ENCODE results near the gene IFNL2.
A peak's percentile ranks its signal among the peaks of the same experiment; 100 is the strongest.

IFNL2 gene

GRCh38 chr19:39303373-39304184, 35.4 kb downstream of the IFNL2 start:
- no peak overlapping the region for H3K4me3 ChIP-seq (ENCODE audit: control insufficient read depth in 1 of 7, extremely low read depth in 1 of 7, insufficient read depth in 4 of 7, low read depth in 2 of 7, low read length in 6 of 7)
- no peaks in the 10 kb centered on the region for H3K27me3 ChIP-seq (replicated peaks in 2 of 5; ENCODE audit: control insufficient read depth in 4 of 5, insufficient read depth in 5 of 5, low read length in 4 of 5)
- H3K9me3 ChIP-seq (ENCODE audit: control extremely low read depth in 1 of 5, control insufficient read depth in 4 of 5, insufficient read depth in 2 of 5, low read depth in 1 of 5, low read length in 4 of 5): no peaks in the 10 kb centered on the region
- ChIA-PET POLR2A (no interaction called here), CTCF (interaction anchor here (1.0 to 1.4 kb wide), 4 partner anchors 23 to 202 kb away, joined by 3 to 4 read pairs (median 3); no protein-coding TSS in a partner anchor)
- H3K36me3 ChIP-seq (ENCODE audit: control insufficient read depth in 4 of 4, insufficient read depth in 4 of 4, low read length in 3 of 4): peaks cover 0 to 14% (median 0%) of the 10 kb centered on the region in 4 experiments
- WGBS (ENCODE audit: insufficient coverage): 88% methylated on average over 7 of the region's 10 CpGs
- no peak for DNase-seq
- no peak overlapping the region for H3K27ac ChIP-seq (ENCODE audit: insufficient read depth in 1 of 2, low read depth in 1 of 2, low read length in 2 of 2, poor library complexity in 1 of 2, severe bottlenecking in 2 of 2)
- peaks cover 0 to 15% (median 8%) of the 10 kb centered on the region in 4 experiments for H3K4me1 ChIP-seq (ENCODE audit: control extremely low read depth in 1 of 4, control insufficient read depth in 4 of 4, insufficient read depth in 4 of 4, low read length in 3 of 4)

GRCh38 chr19:39304185-39304513, 36.0 kb downstream of the IFNL2 start:
- no peaks in the 10 kb centered on the region for H3K27me3 ChIP-seq (replicated peaks in 2 of 5; ENCODE audit: control insufficient read depth in 4 of 5, insufficient read depth in 5 of 5, low read length in 4 of 5)

GRCh38 chr19:39304701-39305571, 36.7 kb downstream of the IFNL2 start:
- POLR2A ChIA-PET: no interaction called here
- Histone ChIP-seq H3K9me3 (ENCODE audit: control extremely low read depth in 1 of 5, control insufficient read depth in 4 of 5, insufficient read depth in 2 of 5, low read depth in 1 of 5, low read length in 4 of 5) (no peaks in the 10 kb centered on the region), H3K4me3 (ENCODE audit: control insufficient read depth in 1 of 7, extremely low read depth in 1 of 7, insufficient read depth in 4 of 7, low read depth in 2 of 7, low read length in 6 of 7) (no peak overlapping the region), H3K27me3 (replicated peaks in 2 of 5; ENCODE audit: control insufficient read depth in 4 of 5, insufficient read depth in 5 of 5, low read length in 4 of 5) (no peaks in the 10 kb centered on the region), H3K4me1 (ENCODE audit: control extremely low read depth in 1 of 4, control insufficient read depth in 4 of 4, insufficient read depth in 4 of 4, low read length in 3 of 4) (peaks cover 0 to 15% (median 8%) of the 10 kb centered on the region in 4 experiments), H3K36me3 (ENCODE audit: control insufficient read depth in 4 of 4, insufficient read depth in 4 of 4, low read length in 3 of 4) (peaks cover 0 to 17% (median 0%) of the 10 kb centered on the region in 4 experiments), H3K27ac (ENCODE audit: insufficient read depth in 1 of 2, low read depth in 1 of 2, low read length in 2 of 2, poor library complexity in 1 of 2, severe bottlenecking in 2 of 2) (no peak overlapping the region)
- CTCF ChIA-PET: no interaction called here
- DNase-seq: no peak
- WGBS (ENCODE audit: insufficient coverage): 57% methylated on average over 4 of the region's 6 CpGs

More at GRCh38 chr19:39304185-39304513, 36.0 kb downstream of the IFNL2 start:
- ChIA-PET POLR2A (no interaction called here), CTCF (interaction anchor here (1.4 kb wide), 1 partner anchor 22 kb away, joined by 3 read pairs; no protein-coding TSS in a partner anchor)
- DNase-seq: no peak
- Histone ChIP-seq H3K4me1 (ENCODE audit: control extremely low read depth in 1 of 4, control insufficient read depth in 4 of 4, insufficient read depth in 4 of 4, low read length in 3 of 4) (peaks cover 0 to 15% (median 8%) of the 10 kb centered on the region in 4 experiments), H3K36me3 (ENCODE audit: control insufficient read depth in 4 of 4, insufficient read depth in 4 of 4, low read length in 3 of 4) (peaks cover 0 to 14% (median 0%) of the 10 kb centered on the region in 4 experiments), H3K27ac (ENCODE audit: insufficient read depth in 1 of 2, low read depth in 1 of 2, low read length in 2 of 2, poor library complexity in 1 of 2, severe bottlenecking in 2 of 2) (no peak overlapping the region), H3K9me3 (ENCODE audit: control extremely low read depth in 1 of 5, control insufficient read depth in 4 of 5, insufficient read depth in 2 of 5, low read depth in 1 of 5, low read length in 4 of 5) (no peaks in the 10 kb centered on the region), H3K4me3 (ENCODE audit: control insufficient read depth in 1 of 7, extremely low read depth in 1 of 7, insufficient read depth in 4 of 7, low read depth in 2 of 7, low read length in 6 of 7) (no peak overlapping the region)

- Histone ChIP-seq H3K27me3 (replicated peaks in 2 of 5; ENCODE audit: control insufficient read depth in 4 of 5, insufficient read depth in 5 of 5, low read length in 4 of 5) (no peaks in the 10 kb centered on the region), H3K9me3 (ENCODE audit: control extremely low read depth in 1 of 5, control insufficient read depth in 4 of 5, insufficient read depth in 2 of 5, low read depth in 1 of 5, low read length in 4 of 5) (no peaks in the 10 kb centered on the region), H3K27ac (ENCODE audit: insufficient read depth in 1 of 2, low read depth in 1 of 2, low read length in 2 of 2, poor library complexity in 1 of 2, severe bottlenecking in 2 of 2) (no peak overlapping the region), H3K4me3 (ENCODE audit: control insufficient read depth in 1 of 7, extremely low read depth in 1 of 7, insufficient read depth in 4 of 7, low read depth in 2 of 7, low read length in 6 of 7) (no peak overlapping the region), H3K36me3 (ENCODE audit: control insufficient read depth in 4 of 4, insufficient read depth in 4 of 4, low read length in 3 of 4) (peaks cover 0 to 17% (median 3%) of the 10 kb centered on the region in 4 experiments), H3K4me1 (ENCODE audit: control extremely low read depth in 1 of 4, control insufficient read depth in 4 of 4, insufficient read depth in 4 of 4, low read length in 3 of 4) (peaks cover 0 to 15% (median 11%) of the 10 kb centered on the region in 4 experiments)
- CTCF ChIA-PET: no interaction called here
- DNase-seq: no peak
- POLR2A ChIA-PET: no interaction called here
Measured at GRCh38 chr19:39306075-39306474, 37.9 kb downstream of the IFNL2 start.

- DNase-seq: no peak
- CTCF ChIA-PET: no interaction called here
- POLR2A ChIA-PET: no interaction called here
- H3K4me1 ChIP-seq (ENCODE audit: control extremely low read depth in 1 of 4, control insufficient read depth in 4 of 4, insufficient read depth in 4 of 4, low read length in 3 of 4): peaks cover 0 to 15% (median 12%) of the 10 kb centered on the region in 4 experiments
- H3K27me3 ChIP-seq (replicated peaks in 2 of 5; ENCODE audit: control insufficient read depth in 4 of 5, insufficient read depth in 5 of 5, low read length in 4 of 5): no peaks in the 10 kb centered on the region
- WGBS (ENCODE audit: insufficient coverage): 83% methylated on average over 57 of the region's 71 CpGs
- peaks cover 0 to 22% (median 6%) of the 10 kb centered on the region in 4 experiments for H3K36me3 ChIP-seq (ENCODE audit: control insufficient read depth in 4 of 4, insufficient read depth in 4 of 4, low read length in 3 of 4)
- H3K4me3 ChIP-seq (ENCODE audit: control insufficient read depth in 1 of 7, extremely low read depth in 1 of 7, insufficient read depth in 4 of 7, low read depth in 2 of 7, low read length in 6 of 7): peak overlapping the region in 1 of 7 experiments; percentile 16
- no peak overlapping the region for H3K27ac ChIP-seq (ENCODE audit: insufficient read depth in 1 of 2, low read depth in 1 of 2, low read length in 2 of 2, poor library complexity in 1 of 2, severe bottlenecking in 2 of 2)
- no peaks in the 10 kb centered on the region for H3K9me3 ChIP-seq (ENCODE audit: control extremely low read depth in 1 of 5, control insufficient read depth in 4 of 5, insufficient read depth in 2 of 5, low read depth in 1 of 5, low read length in 4 of 5)
Measured at GRCh38 chr19:39307046-39307821, 39.0 kb downstream of the IFNL2 start.

GRCh38 chr19:39307822-39308530, 39.8 kb downstream of the IFNL2 start:
- Histone ChIP-seq H3K27me3 (replicated peaks in 2 of 5; ENCODE audit: control insufficient read depth in 4 of 5, insufficient read depth in 5 of 5, low read length in 4 of 5) (no peaks in the 10 kb centered on the region), H3K36me3 (ENCODE audit: control insufficient read depth in 4 of 4, insufficient read depth in 4 of 4, low read length in 3 of 4) (peaks cover 3 to 29% (median 11%) of the 10 kb centered on the region in 4 experiments), H3K4me3 (ENCODE audit: control insufficient read depth in 1 of 7, extremely low read depth in 1 of 7, insufficient read depth in 4 of 7, low read depth in 2 of 7, low read length in 6 of 7) (peak overlapping the region in 1 of 7 experiments; percentile 16), H3K27ac (ENCODE audit: insufficient read depth in 1 of 2, low read depth in 1 of 2, low read length in 2 of 2, poor library complexity in 1 of 2, severe bottlenecking in 2 of 2) (no peak overlapping the region), H3K9me3 (ENCODE audit: control extremely low read depth in 1 of 5, control insufficient read depth in 4 of 5, insufficient read depth in 2 of 5, low read depth in 1 of 5, low read length in 4 of 5) (no peaks in the 10 kb centered on the region), H3K4me1 (ENCODE audit: control extremely low read depth in 1 of 4, control insufficient read depth in 4 of 4, insufficient read depth in 4 of 4, low read length in 3 of 4) (peaks cover 0 to 15% (median 12%) of the 10 kb centered on the region in 4 experiments)
- ChIA-PET POLR2A (no interaction called here), CTCF (no interaction called here)
- WGBS (ENCODE audit: insufficient coverage): 87% methylated on average over 82 of the region's 82 CpGs
- DNase-seq: no peak
